ENCODE data around the gene DGKE.

- TF ChIP-seq, protein P1, sequence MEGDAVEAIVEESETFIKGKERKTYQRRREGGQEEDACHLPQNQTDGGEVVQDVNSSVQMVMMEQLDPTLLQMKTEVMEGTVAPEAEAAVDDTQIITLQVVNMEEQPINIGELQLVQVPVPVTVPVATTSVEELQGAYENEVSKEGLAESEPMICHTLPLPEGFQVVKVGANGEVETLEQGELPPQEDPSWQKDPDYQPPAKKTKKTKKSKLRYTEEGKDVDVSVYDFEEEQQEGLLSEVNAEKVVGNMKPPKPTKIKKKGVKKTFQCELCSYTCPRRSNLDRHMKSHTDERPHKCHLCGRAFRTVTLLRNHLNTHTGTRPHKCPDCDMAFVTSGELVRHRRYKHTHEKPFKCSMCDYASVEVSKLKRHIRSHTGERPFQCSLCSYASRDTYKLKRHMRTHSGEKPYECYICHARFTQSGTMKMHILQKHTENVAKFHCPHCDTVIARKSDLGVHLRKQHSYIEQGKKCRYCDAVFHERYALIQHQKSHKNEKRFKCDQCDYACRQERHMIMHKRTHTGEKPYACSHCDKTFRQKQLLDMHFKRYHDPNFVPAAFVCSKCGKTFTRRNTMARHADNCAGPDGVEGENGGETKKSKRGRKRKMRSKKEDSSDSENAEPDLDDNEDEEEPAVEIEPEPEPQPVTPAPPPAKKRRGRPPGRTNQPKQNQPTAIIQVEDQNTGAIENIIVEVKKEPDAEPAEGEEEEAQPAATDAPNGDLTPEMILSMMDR (IDR thresholded peaks at IDR 0.05): no peak
- no peak for TF ChIP-seq POLR2A (IDR thresholded peaks at IDR 0.05)
Observed at GRCh38 chr17:56792267-56792666, 41.7 kb upstream of the DGKE start.
